Anterior cingulate cortex (tissue), 58 donors: ENCODE measurements around the gene PRPF31.
A peak's percentile ranks its signal among the peaks of the same experiment; 100 is the strongest.
"Not testable (repeated sequence)": the region's sequence is repeated elsewhere in the genome, so short reads cannot be mapped to it uniquely, and the experiment has no call there.

Source experiments
- DNase-seq, 58 donors: peaks; one replicate each; lab custom pipeline; 2025; lab: John Stamatoyannopoulos, UW

The PRPF31 gene, protein sequence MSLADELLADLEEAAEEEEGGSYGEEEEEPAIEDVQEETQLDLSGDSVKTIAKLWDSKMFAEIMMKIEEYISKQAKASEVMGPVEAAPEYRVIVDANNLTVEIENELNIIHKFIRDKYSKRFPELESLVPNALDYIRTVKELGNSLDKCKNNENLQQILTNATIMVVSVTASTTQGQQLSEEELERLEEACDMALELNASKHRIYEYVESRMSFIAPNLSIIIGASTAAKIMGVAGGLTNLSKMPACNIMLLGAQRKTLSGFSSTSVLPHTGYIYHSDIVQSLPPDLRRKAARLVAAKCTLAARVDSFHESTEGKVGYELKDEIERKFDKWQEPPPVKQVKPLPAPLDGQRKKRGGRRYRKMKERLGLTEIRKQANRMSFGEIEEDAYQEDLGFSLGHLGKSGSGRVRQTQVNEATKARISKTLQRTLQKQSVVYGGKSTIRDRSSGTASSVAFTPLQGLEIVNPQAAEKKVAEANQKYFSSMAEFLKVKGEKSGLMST

DNA sequence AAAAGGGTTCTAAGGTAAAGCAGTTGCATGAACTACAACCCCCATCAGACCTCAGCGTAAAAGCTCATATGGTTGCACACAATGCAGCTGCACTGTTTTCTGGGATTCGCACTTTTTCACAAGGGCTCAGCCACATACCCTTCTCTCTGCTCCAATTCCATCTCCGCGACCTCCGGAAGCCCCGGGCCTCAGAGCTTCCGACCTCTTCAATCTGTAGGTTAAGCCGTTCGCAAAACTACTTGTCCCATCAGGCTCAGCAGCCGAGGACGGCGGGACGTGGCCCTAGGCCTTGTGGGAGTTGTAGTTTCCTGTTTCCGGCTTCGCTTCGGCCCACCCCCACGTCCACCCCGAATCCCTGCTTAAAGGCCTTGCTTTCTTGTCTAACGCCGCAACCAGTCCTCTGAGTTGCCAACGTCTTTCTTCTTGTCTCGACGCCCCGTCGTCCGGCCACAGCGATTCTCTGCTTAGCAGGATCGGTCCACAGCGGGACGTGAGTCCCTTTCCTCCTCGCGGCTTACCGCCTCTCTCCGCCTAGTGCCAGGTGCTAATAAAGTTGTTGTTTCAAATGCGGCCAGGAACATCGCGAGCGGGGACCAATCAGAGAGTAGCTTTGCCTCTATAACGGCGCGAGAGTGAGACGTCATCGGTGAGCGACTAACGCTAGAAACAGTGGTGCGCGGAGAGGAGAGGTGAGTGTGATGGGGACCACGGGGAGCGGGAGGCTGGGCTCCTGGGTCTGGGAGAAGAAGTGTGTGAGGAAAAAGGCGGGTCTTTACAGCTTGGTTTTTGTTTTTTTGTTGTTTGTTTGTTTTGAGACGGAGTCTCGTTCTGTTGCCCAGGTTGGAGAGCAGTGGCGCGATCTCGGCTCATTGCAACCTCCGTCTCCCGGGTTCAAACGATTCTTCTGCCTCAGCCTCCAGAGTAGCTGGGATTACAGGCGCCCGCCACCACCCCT, at the start of gene PRPF31, which contains the start of gene TFPT:
PRPF31 (plus strand) TSS at position 646 of the 955 bp plus-strand sequence. CDS start 2,525 bp downstream, outside the sequence.
TFPT (minus strand) TSS at position 549 of the 955 bp plus-strand sequence; CDS start at position 161, 388 bp downstream.
- DNase-seq = peak; percentile 47 to 100 (median 96)

DNA sequence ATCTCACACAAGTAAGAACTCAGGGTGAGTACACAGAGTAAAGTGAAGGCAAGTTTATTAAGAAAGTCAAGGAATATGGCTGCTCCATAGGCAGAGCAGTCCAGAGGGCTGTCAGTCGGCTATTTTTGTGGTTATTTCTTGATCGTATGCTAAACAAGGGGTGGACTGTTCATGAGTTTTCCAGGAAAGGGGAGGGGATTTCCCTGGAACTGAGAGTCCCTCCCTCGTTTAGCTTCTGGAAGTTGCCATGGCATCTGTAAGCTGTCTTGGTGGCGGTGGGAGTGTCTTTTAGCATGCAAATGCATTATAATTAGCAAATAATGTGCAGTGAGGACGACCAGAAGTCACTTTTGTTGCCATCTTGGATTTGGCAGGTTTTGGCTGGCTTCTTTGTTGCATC, 46.1 kb upstream of the PRPF31 start:
- no peak for DNase-seq

GRCh38 chr19:54073829-54074228, 41.7 kb upstream of the PRPF31 start:
- no peak for DNase-seq

- no peak for DNase-seq
Observed at GRCh38 chr19:54074851-54075250, 40.7 kb upstream of the PRPF31 start.

DNA sequence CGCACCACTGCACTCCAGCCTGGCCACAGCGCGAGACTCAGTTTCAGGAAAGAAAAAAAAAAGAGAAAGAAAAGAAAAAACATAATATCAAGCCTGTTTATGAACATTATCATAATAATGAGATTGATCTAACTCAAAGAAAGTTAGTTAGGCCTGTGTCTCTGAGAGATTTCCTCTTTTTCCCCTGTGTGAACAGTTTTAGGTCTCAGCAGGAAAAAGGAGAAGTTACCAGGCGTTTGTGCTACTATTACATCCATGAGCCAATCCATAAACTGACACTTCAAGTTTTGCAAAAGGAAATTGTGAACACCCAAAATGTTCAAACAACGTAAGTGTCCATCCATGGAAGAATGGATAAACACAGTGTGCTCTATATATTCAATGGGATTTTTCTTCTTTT, 38.2 kb upstream of the PRPF31 start:
- no peak for DNase-seq

- no peak for DNase-seq
Observed at GRCh38 chr19:54081032-54081431, 34.5 kb upstream of the PRPF31 start, which contains the start of gene TARM1. TARM1 (minus strand) TSS chr19:54081365; CDS start chr19:54081340, 25 bp downstream.

DNA sequence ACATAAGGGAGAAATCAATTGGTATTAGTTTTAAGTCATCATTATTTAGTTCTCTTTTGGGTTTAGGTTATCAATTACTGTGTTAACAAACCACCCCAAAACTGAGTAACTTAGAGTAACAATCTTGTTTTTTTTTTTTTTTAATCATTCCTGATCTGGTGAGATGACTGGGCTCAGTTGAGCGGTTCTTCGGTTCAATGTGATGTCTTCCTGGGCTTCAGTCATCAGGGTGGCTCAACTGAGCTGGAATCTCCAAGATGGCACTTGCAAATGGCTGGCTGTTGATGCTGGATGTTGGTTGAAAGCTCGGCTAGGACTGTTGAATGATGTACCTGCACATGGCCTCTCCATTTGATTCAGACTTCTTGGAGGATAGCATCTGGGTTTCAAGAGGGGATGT, 31.1 kb upstream of the PRPF31 start:
- DNase-seq = no peak

DNA sequence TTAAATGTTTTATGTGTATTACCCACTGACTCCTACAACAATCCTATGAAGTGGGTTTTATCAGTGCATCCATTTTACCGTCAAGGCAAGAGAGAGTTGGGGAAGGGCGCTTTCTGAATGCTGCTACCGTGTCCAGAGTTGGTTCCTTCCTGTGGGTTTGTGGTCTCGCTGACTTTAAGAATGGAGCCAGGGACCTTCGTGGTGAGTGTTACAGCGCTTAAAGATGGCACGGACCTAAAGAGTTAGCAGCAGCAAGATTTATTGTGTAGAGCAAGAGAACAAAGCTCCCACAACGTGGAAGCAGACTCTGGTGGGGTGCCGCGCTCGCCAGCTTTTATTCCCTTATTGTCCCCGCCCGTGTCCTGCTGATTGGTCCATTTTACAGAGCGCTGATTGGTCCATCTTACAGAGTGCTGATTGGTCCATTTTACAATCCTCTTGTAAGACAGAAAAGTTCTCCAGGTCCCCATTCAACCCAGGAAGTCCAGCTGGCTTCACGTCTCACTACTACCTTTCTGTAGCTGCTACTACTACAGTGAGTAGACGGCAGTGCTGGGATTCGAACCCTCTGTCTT, 21.0 kb upstream of the PRPF31 start:
- DNase-seq = no peak

- DNase-seq = no peak
Observed at GRCh38 chr19:54095136-54095858, 20.3 kb upstream of the PRPF31 start.

- DNase-seq = peak in 7 of 58 donors; percentile 1 to 36 (median 18)
Observed at GRCh38 chr19:54095859-54096616, 19.5 kb upstream of the PRPF31 start.

GRCh38 chr19:54096617-54097106, 18.9 kb upstream of the PRPF31 start:
- DNase-seq = peak in 1 of 58 donors; percentile 2

- DNase-seq = no peak
Observed at GRCh38 chr19:54099190-54099902, 16.2 kb upstream of the PRPF31 start.

DNA sequence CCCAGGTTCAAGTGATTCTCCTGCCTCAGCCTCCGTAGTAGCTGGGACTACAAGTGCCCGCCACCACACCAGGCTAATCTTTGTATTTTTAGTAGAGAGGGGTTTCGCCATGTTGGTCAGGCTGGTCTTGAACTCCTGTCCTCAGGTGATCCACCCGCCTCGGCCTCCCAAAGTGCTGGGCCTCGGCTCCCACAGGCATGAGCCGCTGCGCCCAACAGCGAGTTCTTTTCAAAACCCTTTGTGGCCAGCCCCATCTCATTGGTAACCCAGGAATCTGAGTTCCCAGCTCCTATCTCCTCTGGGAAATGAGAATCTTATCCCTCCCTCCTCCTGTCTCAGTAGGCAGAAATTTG, 15.7 kb upstream of the PRPF31 start:
- not testable (repeated sequence) for DNase-seq

DNA sequence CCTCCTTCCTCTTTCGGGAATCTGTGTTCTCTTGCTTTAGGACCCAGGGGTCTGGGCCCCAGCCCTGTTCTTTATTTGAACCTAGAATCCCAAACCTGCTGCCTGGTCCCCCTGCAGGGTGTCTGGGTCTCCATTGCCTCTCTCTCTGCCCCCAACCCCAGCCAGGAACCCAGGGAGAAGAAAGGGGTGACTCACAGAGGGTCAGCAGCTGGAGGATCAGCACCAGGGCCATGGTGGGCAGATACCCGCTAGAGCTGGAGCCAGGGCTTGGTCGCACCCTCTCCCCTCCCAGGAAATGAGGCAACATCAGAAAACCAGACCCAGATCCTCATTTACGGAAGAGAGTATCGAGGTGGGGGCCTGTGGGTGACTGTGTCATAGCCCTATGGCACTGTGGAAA, 15.0 kb upstream of the PRPF31 start, which contains the start of gene OSCAR:
OSCAR (minus strand) TSS at position 243 of the 400 bp plus-strand sequence; CDS start at position 232, 11 bp downstream.
- DNase-seq = peak in 1 of 58 donors; percentile 43

GRCh38 chr19:54102421-54103169, 13.0 kb upstream of the PRPF31 start, which contains the start of gene NDUFA3:
NDUFA3 (plus strand) TSS chr19:54102855; CDS start chr19:54102879, 24 bp downstream.
- peak; percentile 74 to 99 (median 96) for DNase-seq

GRCh38 chr19:54104998-54105715, 10.4 kb upstream of the PRPF31 start:
- no peak for DNase-seq
